T follicular helper cell (primary cell): Measurements from ENCODE around the gene MAPK8IP1.

Experiments used
- DNase-seq: peaks from one replicate; pipeline ENCODE4 v3.0.0-alpha.2; 2020; ENCODE audit warnings: low read depth

MAPK8IP1 gene

GRCh38 chr11:45907911-45908370 is 22.5 kb downstream of the MAPK8IP1 start:
- no peak for DNase-seq

GRCh38 chr11:45909594-45910475 is 24.4 kb downstream of the MAPK8IP1 start:
- DNase-seq, result no peak

GRCh38 chr11:45910623-45911022 is 25.2 kb downstream of the MAPK8IP1 start:
- no peak for DNase-seq

- DNase-seq, result no peak
These were observed 28.1 kb downstream of the MAPK8IP1 start for GRCh38 chr11:45913514-45913913.

- DNase-seq, result no peak
These were observed 28.6 kb downstream of the MAPK8IP1 start for GRCh38 chr11:45913942-45914635.

- DNase-seq, result no peak
These were observed 30.0 kb downstream of the MAPK8IP1 start for GRCh38 chr11:45915446-45915845.

- DNase-seq, result no peak
These were observed 31.8 kb downstream of the MAPK8IP1 start for GRCh38 chr11:45917286-45917622.

- DNase-seq, result peak; percentile 93
These were observed 32.3 kb downstream of the MAPK8IP1 start, which contains the start of gene PEX16 for GRCh38 chr11:45917623-45918330. TSS of gene PEX16 (minus strand) at chr11:45917877. CDS start at chr11:45917811, 66 bp downstream.

GRCh38 chr11:45918331-45918941 is 33.0 kb downstream of the MAPK8IP1 start:
- peak; percentile 36 for DNase-seq

GRCh38 chr11:45918962-45919675 is 33.7 kb downstream of the MAPK8IP1 start:
- no peak for DNase-seq

GRCh38 chr11:45919806-45920530 is 34.5 kb downstream of the MAPK8IP1 start:
- no peak for DNase-seq

GRCh38 chr11:45920531-45921477 is 35.4 kb downstream of the MAPK8IP1 start:
- no peak for DNase-seq

- no peak for DNase-seq
These were observed 36.3 kb downstream of the MAPK8IP1 start for GRCh38 chr11:45921561-45922424.

- DNase-seq, result no peak
These were observed 37.1 kb downstream of the MAPK8IP1 start, which contains the start of gene LARGE2 for GRCh38 chr11:45922425-45923082. TSS of gene LARGE2 (plus strand) at chr11:45922656. CDS start at chr11:45922883, 227 bp downstream.

GRCh38 chr11:45924036-45924915 is 38.8 kb downstream of the MAPK8IP1 start:
- DNase-seq, result no peak

GRCh38 chr11:45924927-45925326 is 39.5 kb downstream of the MAPK8IP1 start:
- DNase-seq, result no peak

GRCh38 chr11:45925550-45925949 is 40.1 kb downstream of the MAPK8IP1 start:
- DNase-seq, result no peak
